Raji (cell line): Measurements from ENCODE around the gene BCAR3.

Experiments
- POLR2A ChIP-seq: IDR thresholded peaks from 2 replicates; pipeline ENCODE4 v1.6.1; 2011; ENCODE audit warnings: low read depth, low read length, control low read depth; ENCODE audit not compliant: insufficient read depth

BCAR3 gene

DNA sequence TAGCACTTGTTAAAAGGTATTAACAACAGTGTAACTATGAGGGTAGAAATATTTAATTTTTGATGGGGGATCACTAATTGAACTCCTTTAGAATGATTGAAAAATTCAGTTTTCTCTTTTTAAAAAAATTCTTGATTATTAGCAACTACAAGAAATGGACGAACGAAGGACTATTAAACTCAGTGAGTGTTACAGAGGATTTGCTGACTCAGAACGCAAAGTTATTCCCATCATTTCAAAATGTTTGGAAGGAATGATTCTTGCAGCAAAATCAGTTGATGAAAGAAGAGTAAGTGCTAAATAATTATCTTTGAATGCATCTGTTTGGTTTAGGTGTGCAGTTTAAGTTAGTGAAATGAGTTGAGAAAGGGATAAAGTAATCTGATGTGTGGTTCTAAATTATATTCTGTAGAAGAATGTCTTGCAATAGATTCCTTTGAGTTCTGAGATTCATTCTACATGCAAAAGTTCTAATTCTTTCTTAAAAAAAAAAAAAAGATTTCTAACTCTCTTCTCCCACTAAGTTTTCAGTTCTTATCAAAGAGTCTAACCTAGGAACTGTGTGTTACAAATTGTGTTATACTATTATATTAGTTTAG is 148.8 kb downstream of the BCAR3 start:
- no peak for TF ChIP-seq POLR2A

DNA sequence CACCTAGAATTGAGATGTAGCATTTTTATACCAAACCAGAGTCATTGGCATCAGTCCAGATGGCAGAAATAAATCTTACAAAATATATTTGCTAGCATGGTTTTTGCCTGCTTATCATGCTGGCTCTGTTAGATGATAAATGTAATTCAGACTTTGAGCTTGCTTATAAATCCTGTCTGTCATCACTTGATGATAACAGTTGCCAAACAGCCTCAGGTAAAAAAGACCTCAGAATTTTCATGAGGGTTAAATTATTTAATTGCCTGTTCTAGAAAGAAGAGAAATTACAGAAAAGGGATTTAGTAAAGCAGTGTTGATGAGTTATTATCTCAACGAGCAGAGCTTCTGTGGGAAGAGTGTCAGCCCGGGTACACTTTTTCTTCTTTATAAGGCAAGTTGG is 150.4 kb downstream of the BCAR3 start:
- no peak for TF ChIP-seq POLR2A

- TF ChIP-seq POLR2A, result no peak
Measured at GRCh38 chr1:93528412-93528811, 153.2 kb downstream of the BCAR3 start.

DNA sequence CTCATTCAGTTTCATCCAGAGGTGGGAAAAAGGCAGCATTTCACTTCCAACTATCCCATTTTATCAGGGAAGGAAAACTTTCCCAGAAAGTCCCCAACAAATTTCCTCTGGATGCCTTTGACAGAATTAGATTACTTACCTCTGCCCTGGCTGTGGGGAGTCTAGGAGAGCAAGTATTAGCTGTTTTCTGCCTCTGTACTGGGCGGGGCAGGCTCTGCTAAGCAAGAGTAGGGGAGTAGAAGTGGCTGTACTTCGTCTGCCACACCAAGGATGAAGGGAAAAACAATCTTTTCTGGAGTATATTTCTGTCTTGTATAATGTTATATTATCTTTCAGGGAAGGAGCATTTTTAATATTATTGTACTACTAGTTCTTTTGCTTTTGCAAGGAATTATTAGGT is 155.2 kb downstream of the BCAR3 start:
- TF ChIP-seq POLR2A, result no peak

GRCh38 chr1:93525431-93525830 is 156.2 kb downstream of the BCAR3 start:
- no peak for TF ChIP-seq POLR2A

DNA sequence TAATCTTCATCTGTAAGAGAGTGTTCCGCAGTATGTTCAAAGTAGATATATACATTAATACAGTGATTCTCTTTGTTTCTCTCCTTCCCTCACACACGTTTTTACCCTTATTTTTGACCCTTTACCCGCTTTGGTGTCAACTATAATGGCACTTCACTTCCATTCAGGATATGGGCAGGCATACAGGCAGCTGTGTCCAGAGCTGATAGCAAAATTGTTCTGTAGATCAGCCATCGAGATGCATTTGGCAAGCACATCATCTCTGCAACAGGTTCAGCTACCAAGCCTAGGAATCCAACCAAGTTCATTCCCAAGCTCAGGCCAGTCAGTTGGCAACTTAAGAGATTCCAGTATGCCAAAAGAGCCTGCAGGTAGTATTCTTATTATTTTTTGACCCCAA is 158.9 kb downstream of the BCAR3 start:
- TF ChIP-seq POLR2A, result no peak

- TF ChIP-seq POLR2A, result no peak
Measured at GRCh38 chr1:93521618-93522017, 160.0 kb downstream of the BCAR3 start.

DNA sequence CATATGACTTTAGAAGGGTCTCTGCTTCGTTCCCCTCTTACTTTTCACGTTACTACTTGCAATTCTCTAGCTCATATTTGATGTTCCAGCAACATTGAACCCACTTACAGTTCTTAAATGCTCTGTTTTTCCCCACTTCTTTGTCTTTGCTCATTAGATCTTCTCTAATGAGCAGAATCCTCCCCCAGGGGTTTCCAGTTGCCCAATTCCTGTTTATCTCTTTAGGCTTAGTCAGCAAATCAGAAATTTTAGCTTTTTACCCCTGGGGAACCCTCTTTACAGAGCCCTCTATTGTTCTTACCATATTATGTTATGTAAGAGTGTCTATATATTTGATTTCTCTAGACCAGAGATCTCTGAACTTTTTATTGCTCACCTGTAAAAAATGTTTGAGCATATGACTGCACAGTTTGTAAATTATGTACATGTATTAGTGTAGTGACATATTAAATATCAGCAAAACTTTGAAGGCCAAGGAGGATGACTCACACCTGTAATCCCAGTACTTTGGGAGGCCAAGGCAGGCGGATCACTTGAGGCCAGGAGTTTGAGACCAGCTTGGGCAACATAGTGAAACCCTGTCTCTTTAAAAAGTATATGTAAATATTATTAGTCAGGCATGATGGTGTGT is 162.3 kb downstream of the BCAR3 start:
- no peak for TF ChIP-seq POLR2A

DNA sequence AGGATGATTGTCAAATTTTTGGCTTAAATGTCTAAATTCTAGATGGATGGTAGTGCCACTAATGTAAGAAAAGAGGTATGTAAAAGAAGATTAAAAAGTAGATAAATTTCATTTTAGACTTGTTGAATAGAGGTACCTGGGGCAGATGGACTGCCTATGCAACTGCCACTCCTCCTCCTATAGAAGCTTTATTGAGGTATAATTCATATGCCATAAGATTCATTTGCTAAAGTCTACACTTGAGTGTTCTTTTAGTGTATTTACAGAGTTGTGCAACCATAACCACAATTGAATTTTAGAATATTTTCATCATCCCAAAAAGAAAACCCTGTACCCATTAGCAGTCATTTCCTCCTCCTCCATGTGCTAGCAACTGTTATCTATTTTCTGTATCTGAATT is 163.1 kb downstream of the BCAR3 start:
- TF ChIP-seq POLR2A, result no peak

DNA sequence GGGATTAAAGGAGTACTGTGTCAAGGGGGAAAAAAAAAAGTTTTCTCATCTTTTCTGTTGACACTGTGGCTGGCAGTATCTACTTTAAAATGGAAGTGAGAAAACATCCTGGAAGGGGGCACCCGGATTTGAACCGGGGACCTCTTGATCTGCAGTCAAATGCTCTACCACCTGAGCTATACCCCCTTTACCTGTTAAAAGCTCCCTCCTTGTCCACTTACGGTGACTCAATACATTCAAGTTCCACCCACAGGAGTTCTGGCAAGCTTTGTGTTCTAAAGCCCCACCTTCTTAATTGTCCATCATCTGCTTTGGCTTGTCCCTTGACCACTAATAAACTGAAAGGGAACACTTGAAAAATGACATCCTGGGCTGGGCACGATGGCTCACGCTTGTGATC is 165.5 kb downstream of the BCAR3 start:
- no peak for TF ChIP-seq POLR2A
